ENCODE data around the gene CX3CL1.

DNA sequence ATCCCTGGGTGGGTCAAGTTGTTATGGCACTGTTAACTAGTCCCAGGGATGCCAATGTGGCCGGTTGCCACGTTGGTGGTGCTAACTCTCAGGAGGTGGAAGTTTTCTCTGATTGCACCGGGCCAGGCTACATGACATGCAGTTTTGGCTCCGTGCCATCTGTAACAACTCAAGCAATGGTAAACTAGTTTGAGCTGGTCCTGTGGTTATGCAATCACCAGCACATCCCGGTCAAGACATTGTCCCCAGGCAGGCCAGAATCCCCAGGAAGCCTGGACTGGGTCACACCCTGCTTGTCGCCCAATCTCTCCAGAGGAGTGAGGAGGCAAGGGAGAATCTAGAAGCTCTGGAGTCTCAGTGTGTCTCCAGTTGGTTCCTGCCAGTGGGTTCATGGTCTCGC, 22.2 kb downstream of the CX3CL1 start:
- TF ChIP-seq EGR1 (IDR thresholded peaks at IDR 0.05; ENCODE audit: low read depth): no peak
- no peak for TF ChIP-seq JUND (IDR thresholded peaks at IDR 0.05)
- TF ChIP-seq POLR2A (IDR thresholded peaks at IDR 0.05; ENCODE audit: borderline replicate concordance, extremely low read depth, insufficient read depth, insufficient read length): no peak
- TF ChIP-seq POLR2AphosphoS5 (IDR thresholded peaks at IDR 0.05; ENCODE audit: low read depth, low read length): no peak

All from HCT116 (cell line).